GM23248 (cell line): Measurements from ENCODE around the gene RPH3AL. TPM values are rescaled to one million over a fixed set of nuclear protein-coding genes. Genes with fewer than 3 reads are reported as not detected.

Experiments
- DNase-seq: peaks from one replicate; pipeline ENCODE4 v3.0.0-alpha.2; 2015
- H2AFZ ChIP-seq: fragments of 200-600 bp; sonication (generic); 2 replicates; pipeline ENCODE4 v1.6.1; 2016; ENCODE audit warnings: antibody characterized with exemption
- H3F3A ChIP-seq: fragments of 200-600 bp; sonication (generic); 2 replicates; pipeline ENCODE4 v1.6.1; 2016; ENCODE audit warnings: mild to moderate bottlenecking, antibody characterized with exemption, mixed run types; ENCODE audit not compliant: insufficient read depth
- H3K27ac ChIP-seq: fragments of 200-600 bp; sonication (generic); 2 replicates; pipeline ENCODE4 v1.5.1; 2016; ENCODE audit warnings: mild to moderate bottlenecking
- H3K27me3 ChIP-seq: fragments of 200-600 bp; sonication (generic); replicated peaks from 2 replicates; pipeline ENCODE4 v1.6.1; 2016; ENCODE audit warnings: mild to moderate bottlenecking; ENCODE audit not compliant: insufficient read depth
- H3K36me3 ChIP-seq: fragments of 200-600 bp; sonication (generic); 2 replicates; pipeline ENCODE4 v1.6.1; 2016; ENCODE audit warnings: low read depth, mild to moderate bottlenecking
- H3K4me1 ChIP-seq: fragments of 200-600 bp; sonication (generic); 2 replicates; pipeline ENCODE4 v1.6.1; 2016; ENCODE audit warnings: mild to moderate bottlenecking; ENCODE audit not compliant: insufficient read depth
- H3K4me2 ChIP-seq: fragments of 200-600 bp; sonication (generic); one replicate; pipeline ENCODE4 v1.6.1; 2016; ENCODE audit warnings: mild to moderate bottlenecking; ENCODE audit not compliant: unreplicated experiment
- H3K4me3 ChIP-seq: fragments of 200-600 bp; sonication (generic); 2 replicates; pipeline ENCODE4 v1.5.1; 2016; ENCODE audit warnings: mild to moderate bottlenecking
- H3K79me2 ChIP-seq: fragments of 200-600 bp; sonication (generic); 2 replicates; pipeline ENCODE4 v1.6.1; 2016; ENCODE audit warnings: mild to moderate bottlenecking; ENCODE audit not compliant: insufficient read depth
- H3K9ac ChIP-seq: fragments of 200-600 bp; sonication (generic); 2 replicates; pipeline ENCODE4 v1.6.1; 2016; ENCODE audit warnings: mild to moderate bottlenecking
- H3K9me2 ChIP-seq: fragments of 200-600 bp; sonication (generic); 2 replicates; pipeline ENCODE4 v1.6.1; 2016; ENCODE audit warnings: mixed run types, mild to moderate bottlenecking, moderate library complexity; ENCODE audit not compliant: insufficient read depth
- H3K9me3 ChIP-seq: fragments of 200-600 bp; sonication (generic); one replicate; pipeline ENCODE4 v1.6.1; 2017; ENCODE audit warnings: low read depth
- H4K20me1 ChIP-seq: fragments of 200-600 bp; sonication (generic); 2 replicates; pipeline ENCODE4 v1.6.0; 2016; ENCODE audit not compliant: insufficient read depth
- EZH2 ChIP-seq: fragments of 200-600 bp; sonication (generic); IDR thresholded peaks from 2 replicates; pipeline ENCODE4 v1.6.1; 2018; ENCODE audit warnings: antibody characterized with exemption, mild to moderate bottlenecking; ENCODE audit not compliant: insufficient read depth, poor library complexity, severe bottlenecking
- EZH2phosphoT487 ChIP-seq: fragments of 200-600 bp; sonication (generic); IDR thresholded peaks from 2 replicates; pipeline ENCODE4 v1.6.1; 2018; ENCODE audit warnings: antibody characterized with exemption, moderate library complexity, mild to moderate bottlenecking, low read depth; ENCODE audit not compliant: insufficient read depth
- WGBS, 2 experiments: methylation state at CpG; one replicate each; pipeline ENCODE4 v1.1.6; 2015 to 2017; ENCODE audit warnings: low lambda C conversion rate in 2 of 2, low coverage in 1 of 2; ENCODE audit errors: missing lambda C conversion rate in 2 of 2; 5-methylcytosine and 5-hydroxymethylcytosine counted together
- in situ Hi-C: fragments of 300-500 bp; cut with MboI; formaldehyde crosslinking; loops from 2 replicates; pipeline ENCODE4 v1.15.0; 2020
- polyA plus RNA-seq: library from polyadenylated mRNA; unstranded; fragments of >200 nt; fragmentation: Nextera tagmentation; extraction: Ambion mirVana; gene quantifications from 2 replicates; pipeline ENCODE4 v1.2.1, GENCODE V29; 2016
- total RNA-seq: library from RNA; depleted of rRNA; stranded (reverse); fragments of >200 nt; shearing (Covaris generic); gene quantifications from 2 replicates; pipeline ENCODE4 v1.2.3, GENCODE V29; 2014

The RPH3AL gene
- total and polyA plus RNA-seq, 2 experiments from 2014 or later, result 2.7 to 5.2 TPM

GRCh38 chr17:360092-360750 is 7.6 kb upstream of the RPH3AL start:
- H3K36me3 ChIP-seq, result no peaks in the 10 kb centered on the region
- TF ChIP-seq EZH2 (no peak), EZH2phosphoT487 (no peak)
- in situ Hi-C loops, result no loop called here
- no peaks in the 10 kb centered on the region for H3K4me1 ChIP-seq
- WGBS, 2 experiments, result 72 to 74% methylated on average over 23 of the region's 23 CpGs
- H3K79me2 ChIP-seq, result no peaks in the 10 kb centered on the region
- H3K9me3 ChIP-seq, result no peaks in the 10 kb centered on the region
- no peak overlapping the region for H3K4me2 ChIP-seq
- no peak for DNase-seq
- H3K27ac ChIP-seq, result no peak overlapping the region
- no peaks in the 10 kb centered on the region for H4K20me1 ChIP-seq
- no peaks in the 10 kb centered on the region for H3F3A ChIP-seq
- H3K4me3 ChIP-seq, result no peak overlapping the region
- no peaks in the 10 kb centered on the region for H3K9me2 ChIP-seq
- H3K27me3 ChIP-seq, result no peaks in the 10 kb centered on the region
- no peak overlapping the region for H2AFZ ChIP-seq
- no peak overlapping the region for H3K9ac ChIP-seq

- no peak overlapping the region for H3K4me3 ChIP-seq
- H3F3A ChIP-seq, result no peaks in the 10 kb centered on the region
- in situ Hi-C loops, result no loop called here
- H3K79me2 ChIP-seq, result no peaks in the 10 kb centered on the region
- no peak for DNase-seq
- 74 to 82% methylated on average over 35 of the region's 35 CpGs for WGBS, 2 experiments
- no peak overlapping the region for H3K9ac ChIP-seq
- H3K9me2 ChIP-seq, result no peaks in the 10 kb centered on the region
- no peaks in the 10 kb centered on the region for H3K36me3 ChIP-seq
- H2AFZ ChIP-seq, result no peak overlapping the region
- no peaks in the 10 kb centered on the region for H3K4me1 ChIP-seq
- H3K27ac ChIP-seq, result no peak overlapping the region
- no peaks in the 10 kb centered on the region for H4K20me1 ChIP-seq
- TF ChIP-seq EZH2phosphoT487 (no peak), EZH2 (no peak)
- H3K4me2 ChIP-seq, result no peak overlapping the region
- no peaks in the 10 kb centered on the region for H3K9me3 ChIP-seq
- H3K27me3 ChIP-seq, result no peaks in the 10 kb centered on the region
These were observed 6.0 kb upstream of the RPH3AL start for GRCh38 chr17:358491-359151.

- DNase-seq, result no peak
- WGBS, 2 experiments, result 56 to 64% methylated on average over 11 to 14 of the region's 14 CpGs
- no peak overlapping the region for H3K9ac ChIP-seq
- H3K79me2 ChIP-seq, result no peaks in the 10 kb centered on the region
- no peaks in the 10 kb centered on the region for H3K36me3 ChIP-seq
- H3F3A ChIP-seq, result no peaks in the 10 kb centered on the region
- H2AFZ ChIP-seq, result no peak overlapping the region
- H4K20me1 ChIP-seq, result no peaks in the 10 kb centered on the region
- H3K4me3 ChIP-seq, result no peak overlapping the region
- in situ Hi-C loops, result no loop called here
- H3K4me2 ChIP-seq, result no peak overlapping the region
- H3K9me2 ChIP-seq, result no peaks in the 10 kb centered on the region
- H3K9me3 ChIP-seq, result no peaks in the 10 kb centered on the region
- H3K27ac ChIP-seq, result no peak overlapping the region
- no peaks in the 10 kb centered on the region for H3K4me1 ChIP-seq
- TF ChIP-seq EZH2phosphoT487 (no peak), EZH2 (no peak)
- no peaks in the 10 kb centered on the region for H3K27me3 ChIP-seq
These were observed 5.0 kb upstream of the RPH3AL start for GRCh38 chr17:357644-358043.

- H3F3A ChIP-seq, result no peaks in the 10 kb centered on the region
- TF ChIP-seq EZH2phosphoT487, result no peak
- no peak for TF ChIP-seq EZH2
- no peak for DNase-seq
- H3K4me3 ChIP-seq, result no peak overlapping the region
- no peaks in the 10 kb centered on the region for H3K4me1 ChIP-seq
- H3K9me2 ChIP-seq, result no peaks in the 10 kb centered on the region
- no peaks in the 10 kb centered on the region for H3K79me2 ChIP-seq
- H4K20me1 ChIP-seq, result no peaks in the 10 kb centered on the region
- no peak overlapping the region for H3K4me2 ChIP-seq
- H3K36me3 ChIP-seq, result no peaks in the 10 kb centered on the region
- in situ Hi-C loops, result no loop called here
- no peaks in the 10 kb centered on the region for H3K27me3 ChIP-seq
- H2AFZ ChIP-seq, result no peak overlapping the region
- WGBS, 2 experiments, result 82 to 87% methylated on average over 29 of the region's 30 CpGs
- no peak overlapping the region for H3K27ac ChIP-seq
- no peak overlapping the region for H3K9ac ChIP-seq
- H3K9me3 ChIP-seq, result no peaks in the 10 kb centered on the region
These were observed 4.2 kb upstream of the RPH3AL start for GRCh38 chr17:356671-357434.
